ENCODE results near the gene USP13. TPM values are rescaled to one million over a fixed set of nuclear protein-coding genes. Genes with fewer than 3 reads are reported as not detected.

The USP13 gene
- total and polyA plus RNA-seq, 2 of the 4 experiments (the other 2 are of a cell fraction): 9.2 to 18.1 TPM

- intact Hi-C loops (cut with micrococcal nuclease): no loop called here
- H3K79me1 ChIP-seq (ENCODE audit: low read depth in 1 of 2, low read length in 2 of 2): peaks cover 8 to 18% of the 10 kb centered on the region in 2 experiments
- H3K9ac ChIP-seq (ENCODE audit: low read depth, low read length): no peak overlapping the region
- H3K4ac ChIP-seq (ENCODE audit: low read depth, low read length): no peak overlapping the region
- no peak overlapping the region for H3K56ac ChIP-seq (ENCODE audit: extremely low read depth, insufficient read depth, low read length)
- no peaks in the 10 kb centered on the region for H4K20me1 ChIP-seq (ENCODE audit: insufficient read depth, low read length)
- H2BK120ac ChIP-seq (ENCODE audit: low read depth, low read length): no peak overlapping the region
- no peak overlapping the region for H4K8ac ChIP-seq (ENCODE audit: low read depth in 2 of 2, low read length in 2 of 2)
- H2BK20ac ChIP-seq (ENCODE audit: low read depth, low read length): no peak overlapping the region
- no peak overlapping the region for H2AFZ ChIP-seq (replicated peaks; ENCODE audit: low read length, poor library complexity)
- BruUV-seq (replicated peaks): no TSS peak
- in situ Hi-C loops (cut with MboI; ENCODE audit: low sequenced_read_pairs): no loop called here
- DNase-seq (no peak), ATAC-seq (ENCODE audit: low read depth) (no peak)
- TF ChIP-seq MAZ (IDR thresholded peaks at IDR 0.05; ENCODE audit: borderline replicate concordance, low read depth, low read length): no peak
- no peak for TF ChIP-seq BHLHE40 (IDR thresholded peaks at IDR 0.05; ENCODE audit: low read depth, low read length)
- no peak for TF ChIP-seq FOS (IDR thresholded peaks at IDR 0.05; ENCODE audit: low read depth, low read length)
- TF ChIP-seq USF2 (IDR thresholded peaks at IDR 0.05; ENCODE audit: low read depth, low read length): no peak
- TF ChIP-seq NFE2L2 (IDR thresholded peaks at IDR 0.05; ENCODE audit: low read depth, low read length): no peak
- TF ChIP-seq CEBPB (IDR thresholded peaks at IDR 0.05; ENCODE audit: low read depth, low read length): no peak
- TF ChIP-seq POLR2A (IDR thresholded peaks at IDR 0.05; ENCODE audit: low read depth, low read length): no peak
- TF ChIP-seq RCOR1 (IDR thresholded peaks at IDR 0.05; ENCODE audit: insufficient replicate concordance, low read length): no peak
- TF ChIP-seq MAFK (IDR thresholded peaks at IDR 0.05; ENCODE audit: low read depth, low read length): no peak
- no peak for TF ChIP-seq MXI1 (IDR thresholded peaks at IDR 0.05; ENCODE audit: borderline replicate concordance, low read depth, low read length)
- no peak for TF ChIP-seq SMC3 (IDR thresholded peaks at IDR 0.05; ENCODE audit: low read depth, low read length)
- no peak for TF ChIP-seq CTCF (conservative IDR thresholded peaks at IDR 0.05; ENCODE audit: low read depth, low read length)
- no peak for TF ChIP-seq RFX5 (IDR thresholded peaks at IDR 0.05; ENCODE audit: low read depth, low read length)
- no peak for TF ChIP-seq RAD21 (IDR thresholded peaks at IDR 0.05; ENCODE audit: low read length)
- no peak for TF ChIP-seq CHD1 (IDR thresholded peaks at IDR 0.05; ENCODE audit: low read depth, low read length)
- no peak for TF ChIP-seq ELK1 (IDR thresholded peaks at IDR 0.05; ENCODE audit: borderline replicate concordance, low read depth, low read length)
- peaks cover 1% of the 10 kb centered on the region; the same call in 1 of the 2 replicates for H3K4me1 ChIP-seq (ENCODE audit: control insufficient read depth, insufficient read depth, low read length)
- ChIA-PET POLR2A (ENCODE audit: unreplicated experiment) (no interaction called here), CTCF (interaction anchor here (0.6 kb wide), 1 partner anchor 72 kb away, joined by 3 read pairs; no protein-coding TSS in a partner anchor)
- H3K18ac ChIP-seq (ENCODE audit: low read depth, low read length): no peak overlapping the region
- H3K9me1 ChIP-seq (ENCODE audit: insufficient read depth, low read length): no peaks in the 10 kb centered on the region
- H3K4me2 ChIP-seq (ENCODE audit: low read depth, low read length): no peak overlapping the region
- H3K27me3 ChIP-seq (ENCODE audit: control insufficient read depth, insufficient read depth, low read length): no peaks in the 10 kb centered on the region
- no peak overlapping the region for H3K14ac ChIP-seq (replicated peaks; ENCODE audit: low read depth, low read length)
- no peak overlapping the region for H4K91ac ChIP-seq (ENCODE audit: insufficient read depth, low read depth, low read length)
- peaks cover 7% of the 10 kb centered on the region for H3K36me3 ChIP-seq (ENCODE audit: control insufficient read depth, insufficient read depth, low read length)
- no peak overlapping the region for H2AK5ac ChIP-seq (ENCODE audit: low read depth, low read length)
- WGBS, 2 experiments (ENCODE audit: extremely low coverage in 2 of 2, insufficient read length in 1 of 2): no CpG with 5 or more reads among the region's 12 CpGs
- no peak overlapping the region for H4K5ac ChIP-seq (ENCODE audit: low read depth, low read length)
- no peak overlapping the region for H3K23ac ChIP-seq (ENCODE audit: low read depth, low read length)
- dilution Hi-C loops (cut with HindIII; ENCODE audit: low sequenced_read_pairs, unreplicated experiment): no loop called here
- no peak overlapping the region for H3K4me3 ChIP-seq (ENCODE audit: insufficient read depth, low read depth, low read length)
- H3K9me3 ChIP-seq (ENCODE audit: control insufficient read depth, insufficient read depth, low read length): no peaks in the 10 kb centered on the region
- H2BK5ac ChIP-seq (ENCODE audit: low read depth, low read length, poor library complexity, severe bottlenecking): no peak overlapping the region
- no peak overlapping the region for H3K27ac ChIP-seq (ENCODE audit: insufficient read depth, low read length)
- no peak overlapping the region for H2AK9ac ChIP-seq (replicated peaks; ENCODE audit: low read depth, low read length, poor library complexity)
- no peak overlapping the region for H2BK15ac ChIP-seq (ENCODE audit: low read depth, low read length)
Observed at GRCh38 chr3:179739816-179740594, 87.2 kb downstream of the USP13 start.
